ENCODE data around the gene NOS2.
"Not testable (repeated sequence)": the region's sequence is repeated elsewhere in the genome, so short reads cannot be mapped to it uniquely, and the experiment has no call there.

Gene NOS2

GRCh38 chr17:27755706-27756466 lies 44.4 kb downstream of the NOS2 start:
- no peak for DNase-seq (ENCODE audit: low spot score)

GRCh38 chr17:27754549-27754948 lies 45.8 kb downstream of the NOS2 start:
- no peak for DNase-seq (ENCODE audit: low spot score)

GRCh38 chr17:27753726-27754125 lies 46.6 kb downstream of the NOS2 start:
- DNase-seq (ENCODE audit: low spot score): not testable (repeated sequence)

GRCh38 chr17:27752831-27753619 lies 47.3 kb downstream of the NOS2 start:
- not testable (repeated sequence) for DNase-seq (ENCODE audit: low spot score)

- DNase-seq (ENCODE audit: low spot score): no peak
These were observed 48.5 kb downstream of the NOS2 start for GRCh38 chr17:27751622-27752490.

GRCh38 chr17:27751166-27751565 lies 49.2 kb downstream of the NOS2 start:
- no peak for DNase-seq (ENCODE audit: low spot score)

- not testable (repeated sequence) for DNase-seq (ENCODE audit: low spot score)
These were observed 50.7 kb downstream of the NOS2 start for GRCh38 chr17:27749562-27750150.

- DNase-seq (ENCODE audit: low spot score): no peak
These were observed 51.9 kb downstream of the NOS2 start for GRCh38 chr17:27748360-27748825.

GRCh38 chr17:27747462-27748359 lies 52.6 kb downstream of the NOS2 start:
- no peak for DNase-seq (ENCODE audit: low spot score)

GRCh38 chr17:27746881-27747280 lies 53.4 kb downstream of the NOS2 start:
- no peak for DNase-seq (ENCODE audit: low spot score)

GRCh38 chr17:27746320-27746719 lies 54.0 kb downstream of the NOS2 start:
- not testable (repeated sequence) for DNase-seq (ENCODE audit: low spot score)

GRCh38 chr17:27745207-27745830 lies 55.0 kb downstream of the NOS2 start:
- DNase-seq (ENCODE audit: low spot score): not testable (repeated sequence)

GRCh38 chr17:27743281-27743885 lies 56.9 kb downstream of the NOS2 start:
- no peak for DNase-seq (ENCODE audit: low spot score)

- DNase-seq (ENCODE audit: low spot score): no peak
These were observed 58.3 kb downstream of the NOS2 start for GRCh38 chr17:27741971-27742575.

GRCh38 chr17:27741361-27741861 lies 58.9 kb downstream of the NOS2 start:
- no peak for DNase-seq (ENCODE audit: low spot score)

GRCh38 chr17:27740541-27740940 lies 59.8 kb downstream of the NOS2 start:
- not testable (repeated sequence) for DNase-seq (ENCODE audit: low spot score)

GRCh38 chr17:27733773-27734172 lies 66.6 kb downstream of the NOS2 start:
- no peak for DNase-seq (ENCODE audit: low spot score)

- DNase-seq (ENCODE audit: low spot score): not testable (repeated sequence)
These were observed 67.6 kb downstream of the NOS2 start for GRCh38 chr17:27732746-27733145.

GRCh38 chr17:27725982-27726381 lies 74.3 kb downstream of the NOS2 start:
- not testable (repeated sequence) for DNase-seq (ENCODE audit: low spot score)
